Stimulated activated CD4-positive, alpha-beta T cell treated with anti-CD3 and anti-CD28 coated beads, Interleukin-1b, Interleukin-23, amount 100 ng/mL, for 1 hour (primary cell): ENCODE measurements around the gene DAGLA.

Experiments
- DNase-seq, 2 donors: peaks; one replicate each; pipeline ENCODE4 v3.0.0-alpha.2; 2020; ENCODE audit warnings: low read depth in 2 of 2

Gene DAGLA

GRCh38 chr11:61709110-61709509, 28.9 kb downstream of the DAGLA start:
- no peak for DNase-seq

DNA sequence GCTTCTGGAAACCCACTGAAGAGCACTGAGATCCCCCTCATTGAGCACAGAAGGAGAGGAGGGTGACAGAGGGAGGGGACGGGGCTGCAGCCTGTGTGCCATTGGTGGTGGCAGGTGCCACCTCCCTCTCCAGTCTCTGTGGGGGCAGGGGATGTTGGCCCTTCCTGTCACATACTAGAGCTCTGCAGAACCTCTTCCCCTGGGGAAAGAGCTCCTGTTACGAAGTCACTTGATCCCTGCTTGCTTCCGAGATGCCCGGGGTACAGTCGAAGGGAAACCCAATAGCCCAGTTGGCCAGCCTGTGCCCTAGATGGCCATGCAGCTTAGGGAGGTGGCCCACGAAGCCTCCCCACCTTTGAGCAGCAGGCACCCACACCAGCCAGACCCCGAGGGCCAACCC, 29.4 kb downstream of the DAGLA start:
- no peak for DNase-seq

GRCh38 chr11:61710019-61710418, 29.8 kb downstream of the DAGLA start:
- no peak for DNase-seq

- DNase-seq, result no peak
These were observed 30.8 kb downstream of the DAGLA start for GRCh38 chr11:61711037-61711436.

- DNase-seq, result no peak
These were observed 31.3 kb downstream of the DAGLA start for GRCh38 chr11:61711498-61711897.

- DNase-seq, result no peak
These were observed 32.1 kb downstream of the DAGLA start for GRCh38 chr11:61712314-61712713.

GRCh38 chr11:61712846-61713245, 32.7 kb downstream of the DAGLA start:
- DNase-seq, result no peak

DNA sequence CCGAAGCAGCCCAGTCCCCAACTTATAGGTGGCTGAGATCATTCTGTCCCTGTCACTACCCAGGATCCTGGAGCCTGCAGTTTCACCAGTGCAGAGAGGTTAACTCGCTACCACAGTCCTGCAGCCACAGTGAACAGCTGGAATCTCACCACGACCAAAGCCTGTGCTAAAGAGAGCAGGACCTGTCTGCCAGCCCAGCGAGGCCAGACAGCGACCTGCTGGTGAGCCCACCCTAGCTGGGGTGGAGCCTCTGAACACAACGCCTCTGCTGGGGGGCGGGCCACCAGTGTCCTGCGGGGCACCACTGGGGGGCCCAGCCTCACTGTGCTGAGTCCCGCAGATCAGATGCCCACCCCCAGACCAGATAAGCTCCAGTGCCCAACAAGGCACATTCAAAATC, 33.3 kb downstream of the DAGLA start:
- DNase-seq, result no peak

DNA sequence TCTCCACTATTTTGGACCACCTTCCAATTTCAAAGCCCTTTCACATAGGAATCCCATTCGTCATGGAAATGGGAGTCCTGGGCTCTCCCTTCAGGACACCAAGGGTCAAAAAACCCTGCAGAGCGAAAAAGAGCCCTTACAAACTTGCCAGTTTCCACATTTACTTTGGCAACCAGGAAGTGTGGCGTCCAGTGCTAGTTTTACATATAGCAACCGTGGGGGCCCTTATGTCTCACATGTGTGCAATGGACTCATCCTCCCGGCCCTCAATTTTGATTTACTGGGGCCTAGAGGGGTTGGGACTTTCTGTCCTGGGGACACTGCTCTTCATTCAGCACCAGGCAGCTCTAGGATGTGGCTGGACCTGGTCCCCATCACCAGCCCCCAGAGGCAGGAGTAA, 33.7 kb downstream of the DAGLA start:
- no peak for DNase-seq

DNA sequence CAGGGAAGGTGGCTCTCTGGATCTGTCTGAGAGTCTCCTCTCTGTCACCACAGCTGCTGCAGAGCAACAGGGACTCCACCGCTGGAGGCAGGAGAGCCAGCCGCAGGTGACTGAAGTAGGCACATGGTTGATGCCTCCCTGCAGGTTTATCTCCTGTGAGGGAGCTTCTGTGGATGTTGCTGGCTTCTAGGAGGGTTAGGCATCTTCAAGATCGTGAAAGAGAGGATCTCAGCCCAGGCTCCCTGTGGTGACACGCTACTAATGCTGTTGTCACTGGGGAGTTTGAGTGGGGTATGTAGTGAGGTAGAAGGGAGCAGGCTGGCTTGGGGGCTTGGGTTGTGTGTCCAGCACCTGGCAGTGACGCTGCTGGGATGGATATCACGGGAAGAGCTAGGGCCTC, 34.1 kb downstream of the DAGLA start:
- no peak for DNase-seq

DNA sequence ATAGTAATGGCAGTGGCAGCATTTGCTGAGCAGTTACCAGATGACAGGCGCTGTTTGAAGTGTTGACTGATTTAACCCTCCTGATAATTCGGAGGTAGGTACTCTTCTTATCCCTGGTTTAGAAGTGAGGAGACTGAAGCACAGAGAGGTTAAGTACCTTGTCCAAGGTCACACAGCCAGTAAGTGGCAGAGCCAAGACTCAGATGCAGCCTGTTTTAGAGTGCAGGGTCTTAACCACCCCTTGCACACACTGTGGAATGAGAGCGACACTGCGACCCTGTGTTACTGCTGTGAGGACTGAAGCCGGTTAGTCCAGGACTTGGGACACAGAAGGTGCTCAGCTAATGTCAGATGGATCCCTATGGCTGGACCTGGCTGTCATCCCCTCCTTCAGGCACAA, 34.7 kb downstream of the DAGLA start:
- no peak for DNase-seq

GRCh38 chr11:61715867-61716266, 35.7 kb downstream of the DAGLA start:
- no peak for DNase-seq

DNA sequence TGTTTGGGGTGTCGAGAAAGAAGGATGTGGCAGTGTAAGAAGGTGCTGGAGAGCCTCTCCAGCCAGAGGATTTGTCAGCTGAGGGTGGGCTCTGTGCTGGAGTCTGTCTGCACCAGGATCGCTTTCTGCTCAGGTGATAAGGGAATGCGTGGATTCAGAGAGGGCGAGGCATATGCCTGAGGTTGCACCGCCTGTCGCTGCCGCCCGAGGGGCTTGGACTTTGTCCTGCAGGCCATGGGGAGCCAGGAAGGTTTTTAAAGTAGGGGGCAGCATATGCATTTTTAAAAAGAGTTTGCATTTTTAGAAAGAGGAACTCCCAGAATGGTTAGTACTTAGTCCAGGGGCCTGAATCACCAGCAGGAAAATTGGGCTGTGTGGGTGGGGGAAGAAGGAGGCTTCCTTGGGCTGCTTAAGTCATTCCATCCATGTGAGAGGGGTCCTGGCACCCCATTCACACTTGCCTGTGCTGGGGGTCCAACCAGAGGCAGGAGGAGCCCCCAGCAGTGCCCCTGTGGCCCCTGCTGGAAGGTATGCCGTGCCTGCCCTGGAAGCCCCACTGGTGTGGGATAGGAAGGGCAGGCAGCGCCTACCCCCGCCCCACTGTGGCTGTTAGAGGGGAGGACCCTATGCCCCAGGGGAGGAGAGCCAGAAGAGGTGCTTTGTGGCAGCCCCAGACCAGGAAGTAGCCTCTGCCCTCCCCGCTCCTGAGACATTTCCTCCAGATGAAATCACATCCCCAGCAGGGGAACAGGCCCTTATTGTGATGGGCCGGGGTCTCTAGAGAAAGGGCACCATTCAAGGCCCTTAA, 36.5 kb downstream of the DAGLA start:
- DNase-seq, result no peak

DNA sequence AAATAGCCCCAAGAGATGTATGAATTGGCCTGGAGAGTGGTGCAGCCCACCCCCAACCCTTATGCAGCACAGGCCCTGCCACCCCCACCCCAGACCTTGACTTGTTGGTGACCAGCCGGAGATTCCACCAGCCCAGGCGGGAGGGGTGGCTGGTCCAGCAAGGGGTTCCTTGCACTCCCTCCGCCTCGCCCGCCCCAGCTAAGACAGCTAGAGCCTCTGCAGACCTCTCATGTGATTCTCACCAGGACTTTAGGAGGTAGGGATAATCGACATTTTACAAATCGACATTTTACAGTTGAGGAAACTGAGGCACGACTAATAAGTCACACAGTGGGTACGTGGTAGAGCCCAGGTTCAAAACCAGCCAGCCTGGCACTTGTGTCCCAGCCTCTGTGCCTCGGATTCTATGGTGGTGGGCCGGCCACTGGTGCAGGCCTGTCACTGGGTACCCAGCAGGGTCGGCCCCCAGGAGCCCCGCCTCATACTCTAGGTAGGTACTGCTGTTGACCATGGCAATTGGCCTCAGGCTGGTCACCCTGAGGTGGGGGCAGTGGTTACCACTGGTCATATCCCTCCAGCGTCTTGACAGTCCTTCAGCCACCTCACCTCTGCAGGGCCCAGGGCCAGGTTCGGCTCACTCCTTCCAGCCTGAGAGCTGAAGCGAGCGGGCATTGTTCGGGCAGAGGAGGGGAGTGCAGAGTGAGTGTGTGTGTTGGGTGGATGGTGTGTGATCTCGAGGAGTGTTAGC, 37.3 kb downstream of the DAGLA start:
- no peak for DNase-seq

DNA sequence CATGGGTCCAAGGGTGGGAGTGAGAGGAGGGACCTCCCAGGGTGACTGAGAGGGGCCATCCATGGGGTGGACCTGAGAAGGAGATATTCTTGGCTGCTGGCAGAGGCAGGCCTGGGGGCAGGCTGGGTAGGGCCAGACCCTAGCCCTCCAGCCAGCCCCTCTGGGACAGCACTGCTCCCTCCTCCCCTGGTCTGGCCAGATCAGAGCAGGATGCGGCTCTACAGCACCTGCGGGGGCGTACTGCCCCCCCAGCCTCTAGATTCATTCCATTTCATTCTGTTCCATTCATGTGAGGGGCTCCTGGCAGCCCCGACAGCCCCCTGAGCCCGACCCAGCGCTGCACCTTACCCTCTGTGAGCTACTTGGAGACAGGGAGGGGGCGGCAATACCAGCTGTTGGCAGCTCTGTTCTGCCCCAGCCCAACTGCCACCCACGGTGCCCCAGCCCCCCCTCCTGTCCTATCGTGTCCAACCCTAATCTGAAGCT, 37.9 kb downstream of the DAGLA start:
- no peak for DNase-seq

GRCh38 chr11:61718621-61719302, 38.6 kb downstream of the DAGLA start:
- no peak for DNase-seq

GRCh38 chr11:61719978-61720377, 39.8 kb downstream of the DAGLA start:
- DNase-seq, result no peak

- DNase-seq, result no peak
These were observed 40.4 kb downstream of the DAGLA start for GRCh38 chr11:61720597-61720996.

DNA sequence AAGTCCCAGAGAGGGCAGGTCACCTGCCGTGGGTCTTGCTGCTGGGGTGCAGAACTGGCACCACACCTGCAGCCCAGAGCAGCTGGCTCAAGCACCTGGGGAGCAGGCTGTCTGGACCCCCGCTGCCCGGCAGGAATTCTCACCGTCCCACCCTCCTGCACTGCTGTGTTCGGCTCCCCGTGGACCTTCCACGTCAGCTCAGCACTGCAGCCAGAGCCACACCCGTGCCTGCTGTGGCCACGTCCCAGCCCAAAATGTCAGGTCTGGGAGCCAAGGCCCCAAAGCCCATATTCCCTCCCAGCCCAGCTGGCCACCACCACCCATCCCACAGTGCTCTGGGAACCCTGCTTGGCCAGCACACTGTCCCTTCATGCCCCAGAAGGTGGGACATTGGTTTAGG, 44.2 kb downstream of the DAGLA start:
- no peak for DNase-seq

GRCh38 chr11:61725781-61726231, 45.6 kb downstream of the DAGLA start:
- no peak for DNase-seq

DNA sequence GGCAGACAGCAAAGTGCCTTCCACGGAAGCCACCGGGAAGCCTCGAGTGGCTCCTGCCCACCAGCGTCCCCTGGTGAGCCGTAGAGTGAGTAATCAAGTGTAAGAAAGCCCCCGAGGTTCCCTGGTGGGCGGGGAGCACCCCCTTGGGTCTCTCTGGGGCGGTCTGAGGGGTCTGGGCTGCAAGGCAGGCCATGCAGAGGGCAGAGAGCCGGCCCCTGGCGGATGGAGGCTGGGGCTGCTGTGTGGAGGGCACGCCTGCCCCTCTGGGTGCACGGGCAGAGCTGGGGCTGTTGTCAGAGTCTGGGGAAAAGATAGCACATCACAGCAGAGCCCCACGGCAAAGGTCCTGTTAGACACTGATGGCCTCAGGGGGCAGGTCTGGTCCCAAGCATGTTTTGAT, 46.6 kb downstream of the DAGLA start:
- no peak for DNase-seq

- no peak for DNase-seq
These were observed 47.2 kb downstream of the DAGLA start for GRCh38 chr11:61727401-61727811.
